ENCODE data around the gene SLC34A1.
"Not testable (repeated sequence)": the region's sequence is repeated elsewhere in the genome, so short reads cannot be mapped to it uniquely, and the experiment has no call there.

Gene SLC34A1

DNA sequence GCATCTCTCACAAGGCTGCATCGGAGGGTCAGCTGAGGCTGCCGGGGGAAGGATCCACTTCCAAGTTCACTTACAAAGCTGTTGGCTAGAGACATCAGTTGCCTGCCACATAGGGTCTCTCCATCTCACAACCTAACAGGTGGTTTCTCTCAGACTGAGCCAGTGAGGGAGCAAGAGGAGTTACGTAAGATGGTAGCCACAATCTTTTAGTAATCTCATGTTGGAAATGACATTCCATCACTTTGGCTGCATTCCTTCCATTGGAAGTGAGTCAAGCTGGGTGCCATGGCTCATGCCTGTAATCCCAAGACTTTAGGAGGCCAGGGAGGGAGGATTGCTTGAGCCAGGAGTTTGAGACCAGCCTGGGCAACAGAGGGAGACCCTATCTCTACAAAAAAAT is 34.8 kb downstream of the SLC34A1 start:
- H3K9ac ChIP-seq (ENCODE audit: low read length) = no peak overlapping the region
- no peak overlapping the region for H3K18ac ChIP-seq (ENCODE audit: low read length)
- H3K27ac ChIP-seq (ENCODE audit: low read depth, low read length) = no peak overlapping the region
- no peaks in the 10 kb centered on the region for H3K79me2 ChIP-seq (ENCODE audit: control insufficient read depth, insufficient read depth, low read length)
- no peak overlapping the region for H2AK5ac ChIP-seq (ENCODE audit: low read length)
- H2BK120ac ChIP-seq (ENCODE audit: low read depth, low read length) = no peak overlapping the region
- peak; percentile 67 for DNase-seq
- H2BK5ac ChIP-seq (ENCODE audit: low read length) = no peak overlapping the region
- no peaks in the 10 kb centered on the region for H3K27me3 ChIP-seq (ENCODE audit: insufficient read depth, low read length, poor library complexity)
- H2BK15ac ChIP-seq (replicated peaks; ENCODE audit: low read depth) = no peak overlapping the region
- H3K4me3 ChIP-seq (ENCODE audit: low read length) = no peak overlapping the region
- H3K36me3 ChIP-seq (ENCODE audit: control insufficient read depth, insufficient read depth, low read length) = no peaks in the 10 kb centered on the region
- no peak overlapping the region for H3K4ac ChIP-seq (ENCODE audit: low read depth, low read length)
- H4K5ac ChIP-seq (ENCODE audit: low read length) = no peak overlapping the region
- no peak overlapping the region for H3K23ac ChIP-seq (ENCODE audit: low read length)
- H3K79me1 ChIP-seq (ENCODE audit: low read length) = no peaks in the 10 kb centered on the region
- H3K56ac ChIP-seq (ENCODE audit: low read length) = no peak overlapping the region
- no peaks in the 10 kb centered on the region for H3K4me1 ChIP-seq (ENCODE audit: control insufficient read depth, low read depth, low read length)
- H4K8ac ChIP-seq (ENCODE audit: low read depth, low read length) = no peak overlapping the region
- H3K4me2 ChIP-seq (ENCODE audit: low read length) = no peak overlapping the region
- no CpG with 5 or more reads among the region's 3 CpGs for WGBS (ENCODE audit: extremely low coverage, insufficient coverage, low lambda C conversion rate)

DNA sequence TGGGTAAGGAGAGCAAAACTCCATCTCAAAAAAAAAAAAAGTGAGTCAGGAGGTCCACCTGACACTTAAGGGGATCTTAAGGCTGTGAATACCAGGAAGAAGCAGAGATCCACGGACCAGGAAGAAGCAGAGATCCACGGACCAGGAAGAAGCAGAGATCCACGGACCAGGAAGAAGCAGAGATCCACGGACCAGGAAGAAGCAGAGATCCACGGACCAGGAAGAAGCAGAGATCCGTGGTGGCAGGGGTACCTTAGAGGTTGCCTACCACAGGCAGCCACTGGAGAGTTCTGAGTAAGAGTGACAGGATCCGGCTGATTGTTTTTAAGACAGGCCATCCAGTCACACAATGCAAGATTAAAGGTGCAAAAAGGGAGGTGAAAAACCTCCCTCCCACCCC is 36.2 kb downstream of the SLC34A1 start:
- H4K5ac ChIP-seq (ENCODE audit: low read length); H3K27ac ChIP-seq (ENCODE audit: low read depth, low read length); H3K18ac ChIP-seq (ENCODE audit: low read length); H3K36me3 ChIP-seq (ENCODE audit: control insufficient read depth, insufficient read depth, low read length); H4K8ac ChIP-seq (ENCODE audit: low read depth, low read length); H3K56ac ChIP-seq (ENCODE audit: low read length); DNase-seq; H2AK5ac ChIP-seq (ENCODE audit: low read length); H3K27me3 ChIP-seq (ENCODE audit: insufficient read depth, low read length, poor library complexity); H3K79me1 ChIP-seq (ENCODE audit: low read length); H3K4me1 ChIP-seq (ENCODE audit: control insufficient read depth, low read depth, low read length); H3K4me3 ChIP-seq (ENCODE audit: low read length); H2BK120ac ChIP-seq (ENCODE audit: low read depth, low read length); H3K4me2 ChIP-seq (ENCODE audit: low read length); H3K9ac ChIP-seq (ENCODE audit: low read length); H3K4ac ChIP-seq (ENCODE audit: low read depth, low read length); H3K23ac ChIP-seq (ENCODE audit: low read length); H2BK15ac ChIP-seq (replicated peaks; ENCODE audit: low read depth); H3K79me2 ChIP-seq (ENCODE audit: control insufficient read depth, insufficient read depth, low read length); H2BK5ac ChIP-seq (ENCODE audit: low read length): not testable (repeated sequence)
- no CpG with 5 or more reads among the region's 7 CpGs for WGBS (ENCODE audit: extremely low coverage, insufficient coverage, low lambda C conversion rate)

DNA sequence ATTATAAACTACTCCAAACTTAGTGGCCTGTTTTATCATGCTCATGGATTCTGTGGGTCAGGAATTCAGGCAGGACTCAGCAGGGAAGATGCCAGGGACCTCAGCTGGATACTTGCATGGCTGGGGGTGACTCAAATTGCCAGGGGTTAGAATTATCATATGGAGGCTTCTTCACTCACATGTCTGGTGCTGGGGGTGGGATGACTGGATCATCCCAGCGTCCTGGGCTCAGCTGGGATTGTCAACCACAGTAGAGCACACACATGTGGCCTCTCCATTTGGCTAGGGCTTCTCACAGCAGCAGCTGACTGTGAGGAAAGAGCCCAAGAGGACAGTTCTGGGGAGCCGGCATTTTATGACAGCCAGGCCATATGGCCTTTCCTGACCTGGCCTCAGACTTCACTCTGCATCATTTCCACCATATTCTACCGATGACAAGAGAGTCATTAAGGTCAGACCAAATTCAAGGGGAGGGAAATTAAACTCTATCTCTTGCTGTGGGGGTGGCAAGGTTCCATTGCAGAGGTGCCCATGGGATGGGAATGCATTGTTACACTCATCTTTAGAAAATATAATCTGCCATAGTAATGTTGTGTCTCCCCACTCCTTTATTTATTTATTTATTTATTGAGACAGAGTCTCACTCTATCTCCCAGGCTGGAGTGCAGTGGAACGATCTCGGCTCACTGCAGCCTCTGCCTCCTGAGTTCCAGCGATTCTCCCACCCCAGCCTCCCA is 37.0 kb downstream of the SLC34A1 start:
- Histone ChIP-seq H3K18ac (ENCODE audit: low read length) (no peak overlapping the region), H3K79me2 (ENCODE audit: control insufficient read depth, insufficient read depth, low read length) (no peaks in the 10 kb centered on the region), H3K23ac (ENCODE audit: low read length) (no peak overlapping the region), H3K4me1 (ENCODE audit: control insufficient read depth, low read depth, low read length) (peaks cover 4% of the 10 kb centered on the region), H2AK5ac (ENCODE audit: low read length) (no peak overlapping the region), H3K56ac (ENCODE audit: low read length) (no peak overlapping the region), H3K4me2 (ENCODE audit: low read length) (no peak overlapping the region), H3K36me3 (ENCODE audit: control insufficient read depth, insufficient read depth, low read length) (no peaks in the 10 kb centered on the region), H3K9ac (ENCODE audit: low read length) (no peak overlapping the region), H3K4me3 (ENCODE audit: low read length) (no peak overlapping the region), H3K4ac (ENCODE audit: low read depth, low read length) (no peak overlapping the region), H4K8ac (ENCODE audit: low read depth, low read length) (no peak overlapping the region), H3K27me3 (ENCODE audit: insufficient read depth, low read length, poor library complexity) (no peaks in the 10 kb centered on the region), H3K27ac (ENCODE audit: low read depth, low read length) (no peak overlapping the region), H4K5ac (ENCODE audit: low read length) (no peak overlapping the region), H2BK5ac (ENCODE audit: low read length) (no peak overlapping the region), H2BK15ac (replicated peaks; ENCODE audit: low read depth) (no peak overlapping the region), H3K79me1 (ENCODE audit: low read length) (no peaks in the 10 kb centered on the region), H2BK120ac (ENCODE audit: low read depth, low read length) (no peak overlapping the region)
- no CpG with 5 or more reads among the region's 6 CpGs for WGBS (ENCODE audit: extremely low coverage, insufficient coverage, low lambda C conversion rate)
- no peak for DNase-seq

DNA sequence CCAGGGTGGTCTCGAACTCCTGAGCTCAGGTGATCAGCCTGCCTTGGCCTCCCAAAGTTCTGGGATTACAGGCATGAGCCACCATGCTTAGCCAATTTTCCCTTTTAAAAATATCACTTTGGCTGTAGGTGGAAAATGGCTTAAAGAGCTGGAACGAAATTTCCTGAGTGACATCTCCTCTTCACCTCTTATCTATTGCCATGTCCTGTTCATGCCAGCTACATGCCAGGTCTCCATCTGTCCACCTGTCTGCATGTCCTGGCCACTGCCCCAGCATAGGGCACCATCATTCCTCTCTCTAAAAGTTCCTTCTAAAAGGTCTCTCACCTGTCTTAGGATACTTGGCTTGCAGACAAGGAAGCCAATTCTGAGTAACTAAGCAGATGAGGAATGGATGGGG is 39.4 kb downstream of the SLC34A1 start:
- Histone ChIP-seq H3K56ac (ENCODE audit: low read length) (no peak overlapping the region), H3K27ac (ENCODE audit: low read depth, low read length) (no peak overlapping the region), H3K9ac (ENCODE audit: low read length) (no peak overlapping the region), H2BK15ac (replicated peaks; ENCODE audit: low read depth) (no peak overlapping the region), H3K4ac (ENCODE audit: low read depth, low read length) (no peak overlapping the region), H2BK120ac (ENCODE audit: low read depth, low read length) (no peak overlapping the region), H3K27me3 (ENCODE audit: insufficient read depth, low read length, poor library complexity) (no peaks in the 10 kb centered on the region), H2BK5ac (ENCODE audit: low read length) (no peak overlapping the region), H4K5ac (ENCODE audit: low read length) (no peak overlapping the region), H3K79me1 (ENCODE audit: low read length) (peaks cover 8% of the 10 kb centered on the region), H4K8ac (ENCODE audit: low read depth, low read length) (no peak overlapping the region), H3K4me3 (ENCODE audit: low read length) (no peak overlapping the region), H3K4me2 (ENCODE audit: low read length) (no peak overlapping the region), H3K18ac (ENCODE audit: low read length) (no peak overlapping the region), H3K79me2 (ENCODE audit: control insufficient read depth, insufficient read depth, low read length) (peaks cover 5% of the 10 kb centered on the region), H3K23ac (ENCODE audit: low read length) (no peak overlapping the region), H3K4me1 (ENCODE audit: control insufficient read depth, low read depth, low read length) (peaks cover 6% of the 10 kb centered on the region), H2AK5ac (ENCODE audit: low read length) (no peak overlapping the region), H3K36me3 (ENCODE audit: control insufficient read depth, insufficient read depth, low read length) (no peaks in the 10 kb centered on the region)
- DNase-seq = no peak
- WGBS (ENCODE audit: extremely low coverage, insufficient coverage, low lambda C conversion rate) = no CpG with 5 or more reads among the region's 2 CpGs

DNA sequence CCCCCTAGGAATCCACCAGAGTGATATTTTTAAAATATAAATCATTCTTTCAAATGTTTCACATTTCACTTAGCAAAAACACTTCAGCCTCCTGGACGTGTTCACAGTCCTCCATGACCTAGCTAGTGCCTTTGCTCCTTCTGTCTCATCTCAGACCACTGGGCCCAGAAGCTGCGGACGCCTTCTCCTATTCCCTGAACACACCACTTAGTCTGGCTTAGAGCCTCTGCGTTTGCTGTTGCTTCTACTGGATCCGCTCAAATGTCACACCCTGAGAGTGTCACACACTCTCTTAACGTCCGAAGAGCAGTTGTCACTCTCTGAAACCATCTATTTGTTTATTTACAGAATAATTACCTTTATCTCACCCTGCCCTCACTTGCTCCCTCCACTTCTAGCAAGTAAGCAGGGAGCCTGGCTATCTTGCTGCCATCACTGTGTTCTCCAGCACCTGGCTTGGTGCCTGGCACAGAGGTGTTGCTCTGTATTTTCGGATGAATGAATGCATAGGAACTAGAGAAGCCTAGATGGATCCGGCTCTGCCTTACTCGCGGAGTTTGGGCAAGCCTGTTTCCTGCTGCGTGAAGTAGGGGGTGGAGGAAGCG is 41.1 kb downstream of the SLC34A1 start:
- no peak for DNase-seq
- Histone ChIP-seq H3K56ac (ENCODE audit: low read length) (peak overlapping the region; percentile 75), H3K4ac (ENCODE audit: low read depth, low read length) (no peak overlapping the region), H2BK5ac (ENCODE audit: low read length) (no peak overlapping the region), H3K79me1 (ENCODE audit: low read length) (peaks cover 11% of the 10 kb centered on the region), H3K23ac (ENCODE audit: low read length) (no peak overlapping the region), H3K27me3 (ENCODE audit: insufficient read depth, low read length, poor library complexity) (no peaks in the 10 kb centered on the region), H3K36me3 (ENCODE audit: control insufficient read depth, insufficient read depth, low read length) (no peaks in the 10 kb centered on the region), H3K79me2 (ENCODE audit: control insufficient read depth, insufficient read depth, low read length) (peaks cover 5% of the 10 kb centered on the region), H2AK5ac (ENCODE audit: low read length) (peak overlapping the region; percentile 37), H4K5ac (ENCODE audit: low read length) (no peak overlapping the region), H3K18ac (ENCODE audit: low read length) (no peak overlapping the region), H2BK120ac (ENCODE audit: low read depth, low read length) (no peak overlapping the region), H2BK15ac (replicated peaks; ENCODE audit: low read depth) (no peak overlapping the region), H3K4me3 (ENCODE audit: low read length) (peak overlapping the region; percentile 55), H3K27ac (ENCODE audit: low read depth, low read length) (peak overlapping the region; percentile 69), H3K4me2 (ENCODE audit: low read length) (peak overlapping the region; percentile 83), H3K4me1 (ENCODE audit: control insufficient read depth, low read depth, low read length) (peaks cover 6% of the 10 kb centered on the region), H4K8ac (ENCODE audit: low read depth, low read length) (no peak overlapping the region), H3K9ac (ENCODE audit: low read length) (peak overlapping the region; percentile 41)
- WGBS (ENCODE audit: extremely low coverage, insufficient coverage, low lambda C conversion rate) = no CpG with 5 or more reads among the region's 13 CpGs

Data from mesendoderm (in vitro differentiated cells).